AG09319 (cell line): Measurements from ENCODE around the gene POLR3H.

Experiments
- DNase-seq: peaks from one replicate; pipeline ENCODE4 v3.0.0-alpha.2; 2010; ENCODE audit warnings: low read depth; ENCODE audit errors: extremely low read depth
- TF ChIP-seq, protein P1 (sequence below): IDR thresholded peaks from 2 replicates; pipeline ENCODE4 v1.5.1; 2011; ENCODE audit warnings: low read depth, mild to moderate bottlenecking, inconsistent platforms, low read length, moderate library complexity

The POLR3H gene

DNA sequence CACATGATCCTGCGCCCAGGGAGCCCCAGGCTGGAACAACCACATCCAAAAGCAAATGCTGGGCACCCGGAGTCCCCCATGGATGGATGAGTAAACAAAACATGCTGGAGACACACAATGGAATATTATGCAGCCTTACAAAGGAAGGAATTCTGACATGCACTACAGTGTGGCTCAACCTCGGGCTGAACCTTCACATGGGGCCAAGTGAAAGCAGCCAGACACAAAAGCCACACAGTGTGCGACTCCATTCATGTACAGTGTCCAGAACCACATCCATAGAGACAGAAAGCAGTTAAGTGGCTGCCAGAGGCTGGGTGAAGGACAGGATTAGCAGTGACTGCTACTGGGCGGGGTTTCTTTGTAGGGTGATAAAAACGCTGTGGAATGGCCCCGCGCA lies 10.1 kb downstream of the POLR3H start:
- no peak for DNase-seq
- TF ChIP-seq, protein P1, sequence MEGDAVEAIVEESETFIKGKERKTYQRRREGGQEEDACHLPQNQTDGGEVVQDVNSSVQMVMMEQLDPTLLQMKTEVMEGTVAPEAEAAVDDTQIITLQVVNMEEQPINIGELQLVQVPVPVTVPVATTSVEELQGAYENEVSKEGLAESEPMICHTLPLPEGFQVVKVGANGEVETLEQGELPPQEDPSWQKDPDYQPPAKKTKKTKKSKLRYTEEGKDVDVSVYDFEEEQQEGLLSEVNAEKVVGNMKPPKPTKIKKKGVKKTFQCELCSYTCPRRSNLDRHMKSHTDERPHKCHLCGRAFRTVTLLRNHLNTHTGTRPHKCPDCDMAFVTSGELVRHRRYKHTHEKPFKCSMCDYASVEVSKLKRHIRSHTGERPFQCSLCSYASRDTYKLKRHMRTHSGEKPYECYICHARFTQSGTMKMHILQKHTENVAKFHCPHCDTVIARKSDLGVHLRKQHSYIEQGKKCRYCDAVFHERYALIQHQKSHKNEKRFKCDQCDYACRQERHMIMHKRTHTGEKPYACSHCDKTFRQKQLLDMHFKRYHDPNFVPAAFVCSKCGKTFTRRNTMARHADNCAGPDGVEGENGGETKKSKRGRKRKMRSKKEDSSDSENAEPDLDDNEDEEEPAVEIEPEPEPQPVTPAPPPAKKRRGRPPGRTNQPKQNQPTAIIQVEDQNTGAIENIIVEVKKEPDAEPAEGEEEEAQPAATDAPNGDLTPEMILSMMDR, result no peak

DNA sequence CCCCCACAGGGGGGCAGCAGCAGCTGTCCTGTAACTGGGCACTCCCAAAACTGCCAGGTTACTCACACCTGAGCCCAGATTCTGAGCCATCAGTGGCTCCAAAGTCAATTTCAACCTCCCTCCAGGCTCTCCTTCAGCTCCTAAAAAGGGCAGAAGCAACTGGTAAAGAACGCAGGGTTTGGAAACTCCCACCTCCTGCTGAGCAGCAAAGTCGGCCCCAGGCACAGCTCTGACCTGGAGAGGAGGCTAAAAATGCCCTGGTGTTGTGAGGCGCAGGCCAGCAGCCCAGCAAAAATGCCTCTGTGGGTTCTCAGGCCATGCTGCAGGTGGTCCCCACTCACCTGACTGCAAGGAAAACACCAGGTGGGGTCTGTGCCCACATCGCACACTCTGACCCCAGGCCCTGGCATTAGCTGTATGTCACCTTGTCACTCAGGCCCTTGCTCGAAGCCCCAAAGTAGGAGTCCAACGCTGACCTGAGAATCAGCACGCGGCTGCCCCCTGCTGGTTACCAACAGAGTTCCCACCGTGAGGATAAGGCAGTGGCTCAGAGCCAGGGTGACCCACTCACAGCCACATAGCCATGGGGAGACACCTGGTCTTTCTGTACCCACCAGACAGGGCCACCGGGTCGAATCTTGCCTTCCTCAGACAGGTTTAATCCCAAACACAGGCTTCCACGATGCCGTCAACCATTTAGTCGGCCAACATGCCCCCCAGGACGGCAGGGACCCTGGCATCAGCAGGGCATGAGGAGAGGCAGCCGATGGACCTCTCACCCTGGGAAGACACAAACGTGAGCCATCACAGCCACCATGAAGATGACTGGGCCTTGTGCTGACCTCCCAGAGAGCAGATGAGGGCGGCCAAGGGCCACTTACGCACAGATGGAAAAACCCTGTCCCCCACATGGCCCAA lies 11.1 kb downstream of the POLR3H start:
- DNase-seq, result no peak
- TF ChIP-seq, protein P1, result peak; percentile 83

DNA sequence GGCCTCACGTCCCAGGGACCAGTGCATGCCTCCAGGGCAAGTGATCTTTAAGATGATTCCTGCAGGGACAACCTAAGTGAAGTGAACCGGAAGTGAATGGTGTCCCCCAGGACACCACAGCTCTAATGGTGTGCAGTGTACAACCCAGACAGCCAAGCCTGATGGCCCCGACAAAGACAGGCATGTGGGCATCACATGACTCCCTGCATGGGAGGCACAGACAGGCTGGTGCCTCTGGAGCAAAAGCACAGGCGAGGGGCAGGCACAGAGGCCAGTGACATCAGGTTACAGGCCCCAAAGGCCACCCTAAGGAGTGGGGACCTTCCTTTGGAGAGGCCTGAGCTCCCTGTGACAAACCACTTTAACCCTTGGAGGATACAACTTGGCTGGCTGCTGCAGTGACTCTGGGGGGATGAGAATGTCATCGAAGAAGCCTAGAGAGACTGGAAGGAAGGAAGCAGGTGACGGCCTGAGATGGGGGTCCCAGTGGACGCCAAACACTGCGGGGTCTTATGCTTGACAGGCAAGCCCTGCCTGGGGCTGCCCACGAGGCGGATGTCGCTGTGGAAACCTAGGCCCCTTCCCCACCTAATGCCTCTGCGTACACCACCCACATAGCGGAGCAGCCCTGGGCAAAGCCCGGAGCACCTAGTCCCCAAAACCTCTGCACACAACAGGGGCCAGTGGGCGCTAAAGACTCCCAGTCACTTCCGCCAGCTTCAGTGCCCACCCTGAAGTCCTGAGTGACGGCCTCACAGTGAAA lies 12.4 kb downstream of the POLR3H start:
- TF ChIP-seq, protein P1, result no peak
- DNase-seq, result no peak

DNA sequence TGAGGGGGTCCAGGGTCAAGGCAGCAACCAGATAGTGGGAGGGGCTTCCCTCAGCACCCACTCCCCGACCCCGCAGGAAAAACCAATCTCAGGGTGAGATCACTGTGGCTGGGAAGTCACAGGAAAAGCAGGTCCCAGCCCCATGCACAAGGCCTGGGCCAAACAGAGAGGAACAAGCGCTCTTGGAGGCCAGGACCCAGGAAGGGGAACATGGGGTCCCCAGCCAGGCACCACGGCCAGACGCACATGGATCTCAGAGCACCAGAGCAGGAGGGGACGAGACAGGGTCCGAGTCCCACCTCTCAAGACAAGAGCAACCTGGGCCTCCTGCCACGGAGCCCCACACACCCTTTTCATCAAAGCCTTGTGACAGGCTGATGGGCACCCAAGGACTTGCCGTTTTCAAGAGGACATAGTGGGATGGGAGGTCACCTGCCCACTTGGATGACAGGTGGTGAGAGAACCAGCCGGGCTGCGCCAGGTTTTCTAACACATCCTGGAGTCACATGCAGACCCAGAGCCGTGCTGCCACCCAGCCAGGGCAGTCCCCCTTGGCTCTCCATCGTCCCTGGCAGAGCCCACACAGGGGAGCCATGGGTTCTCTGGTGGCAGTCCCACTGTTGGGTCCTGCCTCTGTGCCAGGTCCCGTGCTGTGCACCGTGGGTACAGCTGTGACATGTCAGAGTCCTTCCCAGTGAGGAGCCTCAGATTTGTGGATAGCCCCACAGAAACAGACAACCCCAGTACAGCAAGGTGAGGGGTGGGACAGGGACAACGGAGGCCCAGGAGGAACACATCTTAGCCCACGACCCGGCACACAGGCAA lies 13.2 kb downstream of the POLR3H start:
- TF ChIP-seq, protein P1, result no peak
- DNase-seq, result no peak

DNA sequence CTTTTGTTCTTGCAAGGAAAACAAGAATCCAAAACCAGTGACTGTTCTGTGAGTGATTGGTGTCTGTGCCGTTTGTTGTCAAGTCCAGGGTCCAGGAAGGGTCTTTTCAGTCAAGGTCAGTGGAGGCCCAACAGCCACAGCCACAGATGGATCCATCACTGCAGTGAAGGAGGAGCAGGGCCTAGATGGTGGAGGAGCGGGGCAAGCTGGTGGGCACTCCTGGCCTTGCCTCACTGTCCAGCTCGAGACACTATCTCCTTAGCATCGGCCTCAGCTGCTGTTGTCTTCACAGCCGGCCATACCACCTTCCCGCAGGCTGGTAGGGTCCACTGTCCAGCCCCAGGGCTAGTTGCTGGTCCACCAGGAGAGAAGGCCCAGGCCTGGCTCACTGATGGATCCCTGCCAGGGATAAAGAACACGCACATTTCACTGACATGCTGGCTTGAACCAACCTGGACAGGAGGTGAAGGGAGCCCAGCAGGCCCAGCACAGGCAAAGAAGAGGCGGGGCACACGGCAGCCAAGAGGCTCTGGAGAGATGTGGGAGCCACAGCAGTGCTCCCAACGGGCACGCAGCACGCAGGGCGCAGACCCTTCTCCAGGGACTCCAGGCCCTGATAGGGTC lies 15.2 kb downstream of the POLR3H start:
- DNase-seq, result no peak
- TF ChIP-seq, protein P1, result no peak

DNA sequence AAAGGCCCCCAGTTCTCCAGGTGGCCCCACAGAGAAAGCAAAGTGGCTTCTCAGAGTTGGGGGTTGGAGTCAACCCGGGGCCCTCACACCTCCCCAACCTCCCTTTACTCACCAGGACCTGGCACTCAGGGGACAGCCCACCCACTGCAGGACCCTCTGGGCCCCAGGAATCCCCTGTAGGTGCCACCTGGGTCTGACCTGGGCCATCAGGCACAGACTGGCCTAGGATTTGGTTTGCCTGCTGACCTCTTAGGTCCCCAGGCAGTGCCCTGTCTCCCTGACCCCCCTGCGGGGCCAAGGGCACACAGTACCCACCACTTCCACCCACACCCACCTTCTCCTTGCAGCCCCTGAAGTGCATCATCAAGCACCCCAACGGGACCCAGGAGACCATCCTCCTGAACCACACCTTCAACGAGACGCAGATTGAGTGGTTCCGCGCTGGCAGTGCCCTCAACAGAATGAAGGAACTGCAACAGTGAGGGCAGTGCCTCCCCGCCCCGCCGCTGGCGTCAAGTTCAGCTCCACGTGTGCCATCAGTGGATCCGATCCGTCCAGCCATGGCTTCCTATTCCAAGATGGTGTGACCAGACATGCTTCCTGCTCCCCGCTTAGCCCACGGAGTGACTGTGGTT lies 16.0 kb downstream of the POLR3H start:
- TF ChIP-seq, protein P1, result no peak
- DNase-seq, result no peak
